HFF-Myc (cell line): ENCODE measurements around the gene UBE3B.

ENCODE experiments used
- DNase-seq: peaks from one replicate; pipeline ENCODE4 v3.0.0-alpha.2; 2011; ENCODE audit warnings: low read depth; ENCODE audit errors: extremely low read depth
- H3K4me3 ChIP-seq: replicated peaks from 2 replicates; pipeline ENCODE4 v1.5.1; 2011; ENCODE audit warnings: low read depth, mild to moderate bottlenecking, control low read depth, low read length
- TF ChIP-seq, protein P1 (sequence below): IDR thresholded peaks from 2 replicates; pipeline ENCODE4 v1.5.1; 2012; ENCODE audit warnings: mild to moderate bottlenecking, low read depth, low read length, control low read depth; ENCODE audit errors: missing control alignments

The UBE3B gene

GRCh38 chr12:109475121-109475520 lies 2.3 kb upstream of the UBE3B start:
- no peak for DNase-seq
- TF ChIP-seq, protein P1, sequence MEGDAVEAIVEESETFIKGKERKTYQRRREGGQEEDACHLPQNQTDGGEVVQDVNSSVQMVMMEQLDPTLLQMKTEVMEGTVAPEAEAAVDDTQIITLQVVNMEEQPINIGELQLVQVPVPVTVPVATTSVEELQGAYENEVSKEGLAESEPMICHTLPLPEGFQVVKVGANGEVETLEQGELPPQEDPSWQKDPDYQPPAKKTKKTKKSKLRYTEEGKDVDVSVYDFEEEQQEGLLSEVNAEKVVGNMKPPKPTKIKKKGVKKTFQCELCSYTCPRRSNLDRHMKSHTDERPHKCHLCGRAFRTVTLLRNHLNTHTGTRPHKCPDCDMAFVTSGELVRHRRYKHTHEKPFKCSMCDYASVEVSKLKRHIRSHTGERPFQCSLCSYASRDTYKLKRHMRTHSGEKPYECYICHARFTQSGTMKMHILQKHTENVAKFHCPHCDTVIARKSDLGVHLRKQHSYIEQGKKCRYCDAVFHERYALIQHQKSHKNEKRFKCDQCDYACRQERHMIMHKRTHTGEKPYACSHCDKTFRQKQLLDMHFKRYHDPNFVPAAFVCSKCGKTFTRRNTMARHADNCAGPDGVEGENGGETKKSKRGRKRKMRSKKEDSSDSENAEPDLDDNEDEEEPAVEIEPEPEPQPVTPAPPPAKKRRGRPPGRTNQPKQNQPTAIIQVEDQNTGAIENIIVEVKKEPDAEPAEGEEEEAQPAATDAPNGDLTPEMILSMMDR, result no peak
- H3K4me3 ChIP-seq, result peak overlapping the region; percentile 90

GRCh38 chr12:109475993-109476806 lies 1.2 kb upstream of the UBE3B start:
- peak overlapping the region; percentile 90 for H3K4me3 ChIP-seq
- TF ChIP-seq, protein P1, result no peak
- no peak for DNase-seq

GRCh38 chr12:109476807-109477184 lies 638 bp upstream of the UBE3B start:
- TF ChIP-seq, protein P1, result no peak
- no peak for DNase-seq
- peak overlapping the region; percentile 90 for H3K4me3 ChIP-seq

DNA sequence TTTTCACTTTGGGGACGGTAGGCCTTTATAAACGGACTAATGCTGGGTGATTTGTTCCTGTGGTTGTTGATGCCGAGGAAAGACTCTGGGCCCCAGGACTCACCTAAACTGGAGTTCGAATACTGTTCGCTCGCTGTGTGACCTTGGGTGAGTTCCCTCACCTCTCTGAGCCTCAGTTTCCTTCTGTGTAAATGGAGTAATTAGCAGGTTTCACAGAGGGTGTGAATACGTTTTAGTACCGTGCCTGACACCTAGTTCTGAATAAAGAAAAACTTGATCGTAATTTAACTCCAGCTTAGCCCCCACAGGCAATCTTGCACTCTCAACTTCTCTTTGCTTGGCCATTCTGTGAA lies 505 bp downstream of the UBE3B start:
- no peak for DNase-seq
- TF ChIP-seq, protein P1, result no peak
- H3K4me3 ChIP-seq, result peak overlapping the region; percentile 90

DNA sequence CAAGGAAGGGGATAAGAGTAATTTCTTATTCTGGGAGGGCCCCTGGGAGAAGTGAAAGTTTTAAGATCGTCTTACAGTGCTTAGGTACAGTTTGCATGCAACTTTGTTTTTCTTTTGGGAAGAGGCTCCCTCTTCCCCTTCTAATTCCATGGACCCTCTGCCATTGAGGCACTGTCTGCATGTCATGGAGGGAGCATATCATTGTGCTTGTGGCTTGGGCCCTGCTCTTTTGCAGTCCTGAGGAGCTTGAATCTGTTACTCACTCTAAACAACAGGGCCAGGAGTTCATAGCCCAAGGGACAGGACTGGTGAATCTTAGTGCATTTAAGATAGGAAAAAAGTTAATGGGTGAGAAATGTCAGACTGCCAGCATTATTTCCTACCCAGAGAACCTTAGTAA lies 2.3 kb downstream of the UBE3B start:
- TF ChIP-seq, protein P1, result no peak
- H3K4me3 ChIP-seq, result no peak overlapping the region
- no peak for DNase-seq

DNA sequence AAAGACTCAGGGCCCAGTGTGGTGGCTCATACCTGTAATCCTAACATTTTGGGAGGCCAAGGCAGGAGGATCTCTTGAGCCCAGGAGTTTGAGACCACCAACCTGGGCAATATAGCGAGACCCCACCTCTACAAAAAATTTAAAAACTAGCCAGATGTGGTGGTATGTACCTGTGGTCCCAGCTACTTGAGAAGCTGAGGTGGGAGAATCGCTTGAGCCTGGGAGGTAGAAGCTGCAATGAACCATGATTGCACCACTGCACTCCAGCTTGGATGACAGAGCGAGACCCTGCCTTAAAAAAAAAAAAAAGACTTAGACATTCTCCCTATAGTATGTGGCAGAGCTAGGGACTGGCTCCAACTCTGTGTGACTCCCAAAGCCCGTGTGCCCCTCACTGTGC lies 2.9 kb downstream of the UBE3B start:
- no peak for DNase-seq
- H3K4me3 ChIP-seq, result no peak overlapping the region
- TF ChIP-seq, protein P1, result no peak

DNA sequence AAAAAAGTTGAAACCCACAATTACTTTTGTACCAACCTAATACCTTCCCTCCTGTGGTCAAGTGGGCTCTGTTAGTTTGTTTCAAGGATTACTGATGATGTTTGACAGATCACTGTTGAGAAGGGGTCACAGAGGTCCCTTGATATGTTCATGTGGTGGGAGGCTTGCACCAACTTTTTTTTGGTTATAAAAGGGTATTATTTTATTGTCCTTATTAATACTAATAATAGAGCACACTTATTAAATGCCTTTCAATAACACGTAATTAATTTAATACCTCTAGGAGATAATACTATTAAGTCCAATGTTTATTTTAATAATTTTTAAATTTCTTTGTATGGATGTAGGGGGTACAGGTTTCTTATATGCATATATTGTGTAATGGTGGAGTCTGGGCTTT lies 4.4 kb downstream of the UBE3B start:
- TF ChIP-seq, protein P1, result no peak
- no peak for DNase-seq
- H3K4me3 ChIP-seq, result no peak overlapping the region
